ENCODE data around the gene TMEM168. TPM values are rescaled to one million over a fixed set of nuclear protein-coding genes. Genes with fewer than 3 reads are reported as not detected.

TMEM168 gene
- 25.6 and 30.0 TPM in 2 replicates for total RNA-seq

GRCh38 chr7:112789817-112790585 is at the start of gene TMEM168:
Gene TMEM168, minus strand, starts transcription at chr7:112790393. Its CDS starts 5,568 bp downstream, at chr7:112784825.

